Smooth muscle cell (in vitro differentiated cells): ENCODE data around the gene SOS2. TPM values are rescaled to one million over a fixed set of nuclear protein-coding genes. Genes with fewer than 3 reads are reported as not detected.
"Not testable (repeated sequence)": the region's sequence is repeated elsewhere in the genome, so short reads cannot be mapped to it uniquely, and the experiment has no call there.

Experiments
- DNase-seq: peaks from one replicate; lab custom pipeline; 2025; ENCODE audit not compliant: unreplicated experiment; lab: John Stamatoyannopoulos, UW
- H2AFZ ChIP-seq: fragments of 200-600 bp; sonication (generic); 2 replicates; pipeline ENCODE4 v1.6.0; 2016; ENCODE audit warnings: antibody characterized with exemption, low read depth, mild to moderate bottlenecking
- H3F3A ChIP-seq: fragments of 200-600 bp; sonication (generic); 2 replicates; pipeline ENCODE4 v1.6.0; 2017; ENCODE audit warnings: antibody characterized with exemption, low read depth
- H3K27ac ChIP-seq: fragments of 200-600 bp; sonication (generic); 2 replicates; pipeline ENCODE4 v1.5.1; 2016; ENCODE audit warnings: low read depth, mild to moderate bottlenecking
- H3K27me3 ChIP-seq: fragments of 200-600 bp; sonication (generic); 2 replicates; pipeline ENCODE4 v1.6.1; 2016; ENCODE audit warnings: low read depth, mild to moderate bottlenecking
- H3K36me3 ChIP-seq: fragments of 200-600 bp; sonication (generic); 2 replicates; pipeline ENCODE4 v1.5.1; 2016; ENCODE audit warnings: low read depth
- H3K4me1 ChIP-seq: fragments of 200-600 bp; sonication (generic); 2 replicates; pipeline ENCODE4 v1.5.1; 2016; ENCODE audit warnings: low read depth
- H3K4me2 ChIP-seq: fragments of 200-600 bp; sonication (generic); 2 replicates; pipeline ENCODE4 v1.6.0; 2016; ENCODE audit warnings: mild to moderate bottlenecking
- H3K4me3 ChIP-seq: fragments of 200-600 bp; sonication (generic); 2 replicates; pipeline ENCODE4 v1.5.1; 2016; ENCODE audit warnings: mild to moderate bottlenecking
- H3K79me2 ChIP-seq: fragments of 200-600 bp; sonication (generic); 2 replicates; pipeline ENCODE4 v1.6.0; 2016; ENCODE audit warnings: low read depth, mild to moderate bottlenecking
- H3K9ac ChIP-seq: fragments of 200-600 bp; sonication (generic); 2 replicates; pipeline ENCODE4 v1.6.0; 2016; ENCODE audit warnings: low read depth
- H3K9me3 ChIP-seq: fragments of 200-600 bp; sonication (generic); replicated peaks from 2 replicates; pipeline ENCODE4 v1.5.1; 2016; ENCODE audit warnings: low read depth
- H4K20me1 ChIP-seq: fragments of 200-600 bp; sonication (generic); 2 replicates; pipeline ENCODE4 v1.6.0; 2016; ENCODE audit warnings: low read depth
- WGBS: methylation state at CpG from one replicate; pipeline ENCODE4 v1.1.7; 2016; ENCODE audit warnings: low lambda C conversion rate; 5-methylcytosine and 5-hydroxymethylcytosine counted together
- polyA plus RNA-seq: library from polyadenylated mRNA; unstranded; fragments of >200 nt; fragmentation: Nextera tagmentation; extraction: Ambion mirVana; gene quantifications from 2 replicates; pipeline ENCODE4 v1.2.1, GENCODE V29; 2016
- total RNA-seq: library from RNA; depleted of rRNA; stranded (reverse); fragments of >200 nt; gene quantifications from 2 replicates; pipeline ENCODE4 v1.2.3, GENCODE V29; 2014
- TF ChIP-seq, protein P1 (sequence below): fragments of 200-600 bp; sonication (generic); IDR thresholded peaks from 2 replicates; pipeline ENCODE4 v1.5.1; 2017; ENCODE audit warnings: borderline replicate concordance, mild to moderate bottlenecking, antibody characterized with exemption; ENCODE audit not compliant: insufficient read depth, poor library complexity, severe bottlenecking

SOS2 gene
- total and polyA plus RNA-seq, 2 experiments from 2014 or later: 16.0 to 37.5 TPM

GRCh38 chr14:50083467-50084337, 147.7 kb downstream of the SOS2 start:
- 86% methylated on average over 17 of the region's 17 CpGs for WGBS
- H3F3A ChIP-seq: peaks cover 22% of the 10 kb centered on the region
- peaks cover 11% of the 10 kb centered on the region for H3K4me1 ChIP-seq
- H3K79me2 ChIP-seq: no peaks in the 10 kb centered on the region
- no peak for DNase-seq
- no peaks in the 10 kb centered on the region for H3K27me3 ChIP-seq
- no peaks in the 10 kb centered on the region for H4K20me1 ChIP-seq
- peak overlapping the region; percentile 74 for H3K9ac ChIP-seq
- peak overlapping the region; percentile 28 for H3K4me2 ChIP-seq
- TF ChIP-seq, protein P1, sequence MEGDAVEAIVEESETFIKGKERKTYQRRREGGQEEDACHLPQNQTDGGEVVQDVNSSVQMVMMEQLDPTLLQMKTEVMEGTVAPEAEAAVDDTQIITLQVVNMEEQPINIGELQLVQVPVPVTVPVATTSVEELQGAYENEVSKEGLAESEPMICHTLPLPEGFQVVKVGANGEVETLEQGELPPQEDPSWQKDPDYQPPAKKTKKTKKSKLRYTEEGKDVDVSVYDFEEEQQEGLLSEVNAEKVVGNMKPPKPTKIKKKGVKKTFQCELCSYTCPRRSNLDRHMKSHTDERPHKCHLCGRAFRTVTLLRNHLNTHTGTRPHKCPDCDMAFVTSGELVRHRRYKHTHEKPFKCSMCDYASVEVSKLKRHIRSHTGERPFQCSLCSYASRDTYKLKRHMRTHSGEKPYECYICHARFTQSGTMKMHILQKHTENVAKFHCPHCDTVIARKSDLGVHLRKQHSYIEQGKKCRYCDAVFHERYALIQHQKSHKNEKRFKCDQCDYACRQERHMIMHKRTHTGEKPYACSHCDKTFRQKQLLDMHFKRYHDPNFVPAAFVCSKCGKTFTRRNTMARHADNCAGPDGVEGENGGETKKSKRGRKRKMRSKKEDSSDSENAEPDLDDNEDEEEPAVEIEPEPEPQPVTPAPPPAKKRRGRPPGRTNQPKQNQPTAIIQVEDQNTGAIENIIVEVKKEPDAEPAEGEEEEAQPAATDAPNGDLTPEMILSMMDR: no peak
- no peaks in the 10 kb centered on the region for H3K9me3 ChIP-seq
- no peak overlapping the region for H2AFZ ChIP-seq
- H3K27ac ChIP-seq: peak overlapping the region; percentile 93
- no peak overlapping the region for H3K4me3 ChIP-seq
- no peaks in the 10 kb centered on the region for H3K36me3 ChIP-seq

DNA sequence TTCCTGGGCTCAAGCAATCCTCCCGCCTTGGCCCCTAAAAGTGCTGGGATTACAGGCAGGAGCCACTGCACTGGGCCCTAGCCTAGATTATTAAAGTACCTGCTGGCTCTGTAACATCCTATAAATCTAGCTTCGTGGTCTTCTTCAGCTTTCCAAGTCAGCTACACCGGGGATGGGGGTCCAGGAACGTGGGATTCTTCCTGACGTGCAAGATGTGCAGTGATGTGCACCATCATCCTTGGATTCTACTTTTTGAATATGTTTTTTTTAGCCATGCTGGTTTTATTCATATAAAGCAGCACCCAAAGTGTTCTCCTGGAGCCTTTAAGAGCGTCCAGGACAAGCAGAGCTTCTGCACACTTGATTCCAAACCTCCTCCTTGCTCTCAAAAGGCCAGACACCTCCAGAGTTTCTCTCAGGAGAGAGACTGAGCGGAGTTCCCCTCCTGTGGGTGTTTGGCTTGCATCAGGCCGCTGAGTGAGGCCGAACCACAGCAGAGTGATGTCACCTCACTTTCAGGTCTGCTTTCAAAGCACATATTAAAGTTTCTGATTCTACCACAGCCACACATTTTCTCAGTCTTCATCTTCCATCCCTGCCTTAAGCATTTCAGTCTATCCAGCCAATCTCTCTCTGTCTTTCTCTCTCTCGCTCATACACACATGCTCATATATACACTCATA, 148.5 kb downstream of the SOS2 start:
- WGBS: 71% methylated on average over 10 of the region's 10 CpGs
- peaks cover 11% of the 10 kb centered on the region for H3K4me1 ChIP-seq
- no peaks in the 10 kb centered on the region for H3K9me3 ChIP-seq
- H3F3A ChIP-seq: peaks cover 22% of the 10 kb centered on the region
- no peaks in the 10 kb centered on the region for H3K79me2 ChIP-seq
- H3K9ac ChIP-seq: peak overlapping the region; percentile 74
- H3K36me3 ChIP-seq: no peaks in the 10 kb centered on the region
- no peak overlapping the region for H3K4me3 ChIP-seq
- TF ChIP-seq, protein P1: no peak
- H3K27ac ChIP-seq: peak overlapping the region; percentile 93
- peak overlapping the region; percentile 28 for H3K4me2 ChIP-seq
- H4K20me1 ChIP-seq: no peaks in the 10 kb centered on the region
- H2AFZ ChIP-seq: no peak overlapping the region
- no peaks in the 10 kb centered on the region for H3K27me3 ChIP-seq
- no peak for DNase-seq

DNA sequence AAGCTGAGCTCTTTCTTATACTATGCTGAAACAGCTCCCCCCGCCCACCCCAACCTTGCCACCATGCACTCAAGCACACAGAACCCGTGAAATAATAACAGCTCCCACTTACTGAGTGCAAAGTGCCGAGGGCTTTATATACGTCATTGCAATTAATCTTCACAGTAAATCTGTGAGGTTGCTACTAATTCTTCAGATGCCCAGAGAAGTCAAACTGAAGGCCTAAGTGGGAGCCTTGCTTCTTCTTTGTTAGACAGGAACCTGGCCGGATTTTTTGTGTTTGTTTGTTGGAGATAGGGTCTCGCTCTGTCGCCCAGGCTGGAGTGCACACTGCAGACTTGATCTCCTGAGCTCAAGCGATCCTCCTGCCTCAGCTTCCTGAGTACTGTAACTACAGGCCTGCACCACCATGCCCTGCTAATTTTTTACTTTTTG, 149.1 kb downstream of the SOS2 start:
- Histone ChIP-seq H3K36me3 (no peaks in the 10 kb centered on the region), H3F3A (peaks cover 22% of the 10 kb centered on the region), H3K4me1 (peaks cover 11% of the 10 kb centered on the region), H3K4me2 (peak overlapping the region; percentile 28), H3K27me3 (no peaks in the 10 kb centered on the region), H3K9me3 (no peaks in the 10 kb centered on the region), H3K79me2 (no peaks in the 10 kb centered on the region), H3K4me3 (no peak overlapping the region), H2AFZ (no peak overlapping the region), H3K27ac (peak overlapping the region; percentile 93), H3K9ac (peak overlapping the region; percentile 74), H4K20me1 (no peaks in the 10 kb centered on the region)
- TF ChIP-seq, protein P1: no peak
- 73% methylated on average over 8 of the region's 8 CpGs for WGBS
- DNase-seq: no peak

DNA sequence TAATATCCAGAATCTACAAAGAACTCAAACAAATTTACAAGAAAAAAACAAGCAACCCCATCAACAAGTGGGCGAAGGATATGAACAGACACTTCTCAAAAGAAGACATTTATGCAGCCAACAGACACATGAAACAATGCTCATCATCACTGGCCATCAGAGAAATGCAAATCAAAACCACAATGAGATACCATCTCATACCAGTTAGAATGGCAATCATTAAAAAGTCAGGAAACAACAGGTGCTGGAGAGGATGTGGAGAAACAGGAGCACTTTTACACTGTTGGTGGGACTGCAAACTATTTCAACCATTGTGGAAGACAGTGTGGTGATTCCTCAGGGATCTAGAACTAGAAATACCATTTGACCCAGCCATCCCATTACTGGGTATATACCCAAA, 152.3 kb downstream of the SOS2 start:
- not testable (repeated sequence) for H2AFZ ChIP-seq, H3K27me3 ChIP-seq, H3K9ac ChIP-seq, H3K4me3 ChIP-seq, H3K79me2 ChIP-seq, H3K9me3 ChIP-seq, DNase-seq, H3K4me2 ChIP-seq, H4K20me1 ChIP-seq, H3K27ac ChIP-seq, H3K36me3 ChIP-seq
- Histone ChIP-seq H3K4me1 (peaks cover 11% of the 10 kb centered on the region), H3F3A (peaks cover 16% of the 10 kb centered on the region)
- 96% methylated on average over 1 of the region's 1 CpG for WGBS

GRCh38 chr14:50073663-50074062, 157.7 kb downstream of the SOS2 start:
- H3K27me3 ChIP-seq, H3K4me1 ChIP-seq, H3F3A ChIP-seq, H3K4me3 ChIP-seq, H3K27ac ChIP-seq, H4K20me1 ChIP-seq, H3K9me3 ChIP-seq, H3K4me2 ChIP-seq, DNase-seq, H3K9ac ChIP-seq, H3K36me3 ChIP-seq, H2AFZ ChIP-seq, H3K79me2 ChIP-seq: not testable (repeated sequence)
- over 99% methylated on average over 16 of the region's 32 CpGs for WGBS
